ENCODE measurements around the gene FARSA. TPM values are rescaled to one million over a fixed set of nuclear protein-coding genes. Genes with fewer than 3 reads are reported as not detected.

FARSA gene
- total and polyA plus RNA-seq, 2 donors (not counting 3 experiments of a cell fraction or from before 2014, with no cell fraction given), result 51.8 to 77.4 TPM

- Histone ChIP-seq H3K79me2 (ENCODE audit: control insufficient read depth, insufficient read depth, low read length) (no peaks in the 10 kb centered on the region), H3K27ac (ENCODE audit: insufficient read depth, low read depth, low read length) (no peak overlapping the region), H3K27me3 (ENCODE audit: control insufficient read depth in 2 of 2, insufficient read depth in 2 of 2, low read length in 2 of 2) (no peaks in the 10 kb centered on the region), H3K9ac (replicated peaks; ENCODE audit: extremely low read depth, insufficient read depth, low read length) (no peak overlapping the region), H3K4me2 (ENCODE audit: insufficient read depth, low read length) (no peak overlapping the region), H3K4me3 (replicated peaks in 1 of 3; ENCODE audit: insufficient read depth in 1 of 3, low read depth in 1 of 3, low read length in 3 of 3) (no peak overlapping the region), H3K36me3 (ENCODE audit: control insufficient read depth in 2 of 2, extremely low read depth in 1 of 2, insufficient read depth in 2 of 2, low read length in 2 of 2) (no peaks in the 10 kb centered on the region), H4K20me1 (replicated peaks; ENCODE audit: control insufficient read depth, extremely low read depth, insufficient read depth, low read length) (no peaks in the 10 kb centered on the region), H2AFZ (ENCODE audit: low read depth, low read length) (no peak overlapping the region), H3K4me1 (ENCODE audit: control insufficient read depth, extremely low read depth, insufficient read depth, low read length) (no peaks in the 10 kb centered on the region), H3K9me3 (replicated peaks; ENCODE audit: control insufficient read depth, insufficient read depth, low read length) (no peaks in the 10 kb centered on the region), H3K9me1 (replicated peaks; ENCODE audit: control insufficient read depth, extremely low read depth, insufficient read depth, low read length) (no peaks in the 10 kb centered on the region)
- ChIA-PET POLR2A (no interaction called here), CTCF (interaction anchor here (1.4 to 13.4 kb wide), 2 partner anchors 120 to 128 kb away, joined by 3 to 543 read pairs; no protein-coding TSS in a partner anchor)
- TF ChIP-seq MYC (IDR thresholded peaks at IDR 0.05; ENCODE audit: low read depth, low read length), result no peak
- TF ChIP-seq EZH2 (IDR thresholded peaks at IDR 0.05; ENCODE audit: borderline replicate concordance, low read depth, low read length, severe bottlenecking), result no peak
- intact Hi-C loops (cut with micrococcal nuclease), result no loop called here
- dilution Hi-C loops (cut with MboI; ENCODE audit: extremely low pct_ligation_motif_present, low sequenced_read_pairs), result no loop called here
- no peak for DNase-seq (ENCODE audit: low read depth, low spot score)
- FAIRE-seq, result no peak
- no TSS peak for BruUV-seq (replicated peaks)
These were observed 39.7 kb upstream of the FARSA start for GRCh38 chr19:12973236-12973635.

- dilution Hi-C loops (cut with MboI; ENCODE audit: extremely low pct_ligation_motif_present, low sequenced_read_pairs) (no loop called here), intact Hi-C loops (cut with micrococcal nuclease) (no loop called here)
- no peaks in the 10 kb centered on the region for H3K9me3 ChIP-seq (replicated peaks; ENCODE audit: control insufficient read depth, insufficient read depth, low read length)
- ChIA-PET CTCF (interaction anchor here (1.0 kb wide), 1 partner anchor 124 kb away, joined by 3 read pairs; no protein-coding TSS in a partner anchor), POLR2A (no interaction called here)
- no peaks in the 10 kb centered on the region for H4K20me1 ChIP-seq (replicated peaks; ENCODE audit: control insufficient read depth, extremely low read depth, insufficient read depth, low read length)
- H2AFZ ChIP-seq (ENCODE audit: low read depth, low read length), result no peak overlapping the region
- H3K4me3 ChIP-seq (replicated peaks in 1 of 3; ENCODE audit: insufficient read depth in 1 of 3, low read depth in 1 of 3, low read length in 3 of 3), result no peak overlapping the region
- H3K27me3 ChIP-seq (ENCODE audit: control insufficient read depth in 2 of 2, insufficient read depth in 2 of 2, low read length in 2 of 2), result no peaks in the 10 kb centered on the region
- no TSS peak for BruUV-seq (replicated peaks)
- H3K36me3 ChIP-seq (ENCODE audit: control insufficient read depth in 2 of 2, extremely low read depth in 1 of 2, insufficient read depth in 2 of 2, low read length in 2 of 2), result no peaks in the 10 kb centered on the region
- DNase-seq (ENCODE audit: low read depth, low spot score), result no peak
- TF ChIP-seq POLR2A (IDR thresholded peaks at IDR 0.05; ENCODE audit: low read depth, low read length) (no peak), CTCF (IDR thresholded peaks at IDR 0.05; ENCODE audit: extremely low read depth in 1 of 2, insufficient read depth in 1 of 2, low read depth in 1 of 2, low read length in 2 of 2) (no peak), GATA2 (IDR thresholded peaks at IDR 0.05; ENCODE audit: insufficient read depth, insufficient read length, low read depth, low read length) (no peak), EZH2 (IDR thresholded peaks at IDR 0.05; ENCODE audit: borderline replicate concordance, low read depth, low read length, severe bottlenecking) (no peak), FOS (IDR thresholded peaks at IDR 0.05; ENCODE audit: borderline replicate concordance, insufficient read depth, low read length) (no peak), JUN (IDR thresholded peaks at IDR 0.05; ENCODE audit: borderline replicate concordance, insufficient read depth, insufficient read length, low read depth) (no peak), MAX (IDR thresholded peaks at IDR 0.05; ENCODE audit: insufficient read depth, insufficient read length) (no peak), MYC (IDR thresholded peaks at IDR 0.05; ENCODE audit: low read depth, low read length) (no peak), POLR2AphosphoS5 (IDR thresholded peaks at IDR 0.05; ENCODE audit: insufficient read depth, low read depth, low read length) (no peak)
- no peak overlapping the region for H3K9ac ChIP-seq (replicated peaks; ENCODE audit: extremely low read depth, insufficient read depth, low read length)
- H3K4me1 ChIP-seq (ENCODE audit: control insufficient read depth, extremely low read depth, insufficient read depth, low read length), result peaks cover under 1% of the 10 kb centered on the region
- H3K27ac ChIP-seq (ENCODE audit: insufficient read depth, low read depth, low read length), result no peak overlapping the region
- H3K9me1 ChIP-seq (replicated peaks; ENCODE audit: control insufficient read depth, extremely low read depth, insufficient read depth, low read length), result no peaks in the 10 kb centered on the region
- FAIRE-seq, result no peak
- no peak overlapping the region for H3K4me2 ChIP-seq (ENCODE audit: insufficient read depth, low read length)
- no peaks in the 10 kb centered on the region for H3K79me2 ChIP-seq (ENCODE audit: control insufficient read depth, insufficient read depth, low read length)
These were observed 36.7 kb upstream of the FARSA start for GRCh38 chr19:12970070-12970820.

Data from endothelial cell of umbilical vein (primary cell).